GM12874 (cell line): ENCODE results near the gene KIF1B.

Experiments
- TF ChIP-seq, protein P1 (sequence below): IDR thresholded peaks from 2 replicates; pipeline ENCODE4 v1.5.1; 2011; ENCODE audit warnings: low read depth, mild to moderate bottlenecking, control low read depth, low read length, moderate library complexity; ENCODE audit not compliant: insufficient read depth

KIF1B gene

DNA sequence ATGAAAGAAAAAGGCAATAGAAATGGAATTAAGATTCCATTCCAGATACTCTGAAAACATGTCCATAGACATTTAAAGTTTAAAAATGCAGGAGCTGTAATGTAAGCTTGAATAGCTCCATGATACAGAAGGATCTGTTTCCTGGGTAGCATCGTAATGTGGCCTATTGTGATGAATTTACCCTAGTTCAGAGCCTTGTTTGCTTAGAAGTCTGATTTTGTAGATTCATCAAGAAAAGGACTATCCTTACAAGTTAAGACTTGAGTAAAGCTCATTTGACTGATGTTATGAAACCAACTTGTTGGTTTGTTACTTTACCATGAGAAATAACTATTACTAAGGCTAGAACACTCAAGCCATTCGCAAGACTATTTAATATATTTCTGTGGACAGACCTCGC is 55.5 kb downstream of the KIF1B start:
- TF ChIP-seq, protein P1, sequence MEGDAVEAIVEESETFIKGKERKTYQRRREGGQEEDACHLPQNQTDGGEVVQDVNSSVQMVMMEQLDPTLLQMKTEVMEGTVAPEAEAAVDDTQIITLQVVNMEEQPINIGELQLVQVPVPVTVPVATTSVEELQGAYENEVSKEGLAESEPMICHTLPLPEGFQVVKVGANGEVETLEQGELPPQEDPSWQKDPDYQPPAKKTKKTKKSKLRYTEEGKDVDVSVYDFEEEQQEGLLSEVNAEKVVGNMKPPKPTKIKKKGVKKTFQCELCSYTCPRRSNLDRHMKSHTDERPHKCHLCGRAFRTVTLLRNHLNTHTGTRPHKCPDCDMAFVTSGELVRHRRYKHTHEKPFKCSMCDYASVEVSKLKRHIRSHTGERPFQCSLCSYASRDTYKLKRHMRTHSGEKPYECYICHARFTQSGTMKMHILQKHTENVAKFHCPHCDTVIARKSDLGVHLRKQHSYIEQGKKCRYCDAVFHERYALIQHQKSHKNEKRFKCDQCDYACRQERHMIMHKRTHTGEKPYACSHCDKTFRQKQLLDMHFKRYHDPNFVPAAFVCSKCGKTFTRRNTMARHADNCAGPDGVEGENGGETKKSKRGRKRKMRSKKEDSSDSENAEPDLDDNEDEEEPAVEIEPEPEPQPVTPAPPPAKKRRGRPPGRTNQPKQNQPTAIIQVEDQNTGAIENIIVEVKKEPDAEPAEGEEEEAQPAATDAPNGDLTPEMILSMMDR = no peak

DNA sequence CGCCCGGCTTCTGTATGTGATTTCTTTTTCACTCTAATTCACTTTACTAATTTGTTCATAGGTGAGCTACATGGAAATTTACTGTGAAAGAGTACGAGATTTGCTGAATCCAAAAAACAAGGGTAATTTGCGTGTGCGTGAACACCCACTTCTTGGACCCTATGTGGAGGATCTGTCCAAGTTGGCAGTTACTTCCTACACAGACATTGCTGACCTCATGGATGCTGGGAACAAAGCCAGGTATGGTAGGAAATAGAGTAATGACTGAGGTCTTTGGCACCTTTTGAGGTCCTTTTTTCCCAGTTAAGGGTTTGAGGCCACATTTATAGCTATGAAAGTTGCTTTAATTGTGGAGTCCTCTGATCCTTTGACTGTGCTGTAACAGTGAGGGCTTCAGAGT is 56.9 kb downstream of the KIF1B start:
- TF ChIP-seq, protein P1 = no peak

DNA sequence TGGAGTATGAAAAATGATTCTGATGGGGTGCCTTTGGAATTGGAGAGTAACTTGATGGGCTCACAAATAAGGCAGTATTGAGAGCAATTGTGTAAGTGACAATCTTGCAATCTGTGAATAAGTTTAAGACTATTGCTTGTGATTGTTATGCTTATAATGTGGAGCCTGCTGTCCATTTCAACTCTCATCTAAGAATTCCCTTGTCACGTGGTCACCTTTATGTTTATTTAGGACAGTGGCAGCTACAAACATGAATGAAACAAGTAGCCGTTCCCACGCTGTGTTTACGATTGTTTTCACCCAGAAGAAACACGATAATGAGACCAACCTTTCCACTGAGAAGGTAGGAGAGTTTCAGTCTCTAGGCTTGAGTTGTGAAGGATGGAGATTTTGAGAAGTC is 57.6 kb downstream of the KIF1B start:
- TF ChIP-seq, protein P1 = no peak

DNA sequence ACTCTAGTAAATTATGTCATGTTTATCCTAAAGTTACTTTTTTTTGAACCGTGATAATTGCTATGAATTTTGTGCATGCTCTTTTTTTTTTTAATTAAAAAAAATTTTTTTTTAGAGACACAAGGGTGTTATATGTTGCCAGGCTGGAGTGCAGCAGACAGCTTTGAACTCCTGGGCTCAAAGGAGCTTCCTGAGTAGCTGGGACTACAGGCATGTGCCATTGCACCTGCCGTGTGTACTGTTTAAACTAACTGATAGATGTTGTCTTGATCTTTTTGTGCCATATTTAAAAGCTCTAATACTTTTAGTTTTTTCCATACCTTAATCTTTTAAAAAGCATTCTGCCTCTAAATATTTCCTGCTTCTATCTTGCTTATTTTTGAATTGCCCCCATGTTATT is 60.7 kb downstream of the KIF1B start:
- TF ChIP-seq, protein P1 = no peak

DNA sequence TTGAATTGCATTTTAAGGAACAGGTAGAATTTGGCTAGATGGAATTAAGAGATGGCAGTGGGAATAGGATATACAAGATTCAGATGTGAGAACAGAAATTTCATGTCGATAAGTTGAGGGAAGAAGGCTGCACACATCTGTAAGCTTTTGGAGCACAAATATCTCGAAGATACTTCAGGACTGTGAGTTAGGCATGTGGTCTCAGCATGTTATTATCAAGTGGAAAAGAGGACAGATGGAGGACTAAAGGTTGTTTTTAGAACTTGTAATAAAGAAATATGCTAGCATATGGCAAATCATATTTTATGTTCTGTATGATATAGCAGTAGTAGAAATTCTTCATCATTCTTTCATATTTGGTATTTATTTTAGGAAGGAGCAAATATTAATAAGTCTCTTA is 61.5 kb downstream of the KIF1B start:
- TF ChIP-seq, protein P1 = no peak

DNA sequence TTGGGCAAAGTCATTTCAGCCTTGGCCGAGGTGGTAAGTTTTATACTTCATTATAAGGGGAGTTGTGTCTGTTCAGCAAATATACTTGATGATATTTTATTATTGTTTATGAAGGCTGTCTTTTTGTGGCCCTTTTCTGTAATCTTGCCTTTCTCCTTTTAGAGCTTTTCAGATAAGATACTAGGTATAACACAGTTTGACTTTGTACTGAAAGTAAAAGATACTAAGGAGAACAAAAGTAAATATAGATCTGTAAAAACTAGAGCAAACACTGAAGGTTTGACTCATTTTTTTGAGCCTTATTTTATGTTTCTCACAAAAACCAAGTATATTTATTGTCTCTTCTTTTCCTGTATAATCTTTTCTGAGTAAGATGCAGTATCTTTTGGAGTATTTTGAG is 61.9 kb downstream of the KIF1B start:
- TF ChIP-seq, protein P1 = no peak

- TF ChIP-seq, protein P1 = no peak
Observed at GRCh38 chr1:10278880-10279279, 68.5 kb downstream of the KIF1B start.
